Adrenal gland (tissue), 12 donors: ENCODE results near the gene NISCH. TPM values are rescaled to one million over a fixed set of nuclear protein-coding genes. Genes with fewer than 3 reads are reported as not detected.
A peak's percentile ranks its signal among the peaks of the same experiment; 100 is the strongest.

Experiments used
- DNase-seq, 7 donors: peaks; one replicate each; pipeline ENCODE4 v3.0.0-alpha.2; 2019 to 2020
- H3K27ac ChIP-seq, 5 donors: fragments of 200-600 bp; sonication (generic) in 4 of 5; 1 replicate in 3 of 5; 2 replicates in 2 of 5; pipeline versions ENCODE4 v1.5.1 to v1.8.0; 2016 to 2020; ENCODE audit warnings: mild to moderate bottlenecking in 1 of 5
- H3K27me3 ChIP-seq: fragments of 200-600 bp; 2 replicates; pipeline ENCODE4 v1.8.0; 2021
- H3K36me3 ChIP-seq, 2 donors: fragments of 200-600 bp; replicated peaks in 1 of 2; 1 replicate in 1 of 2; 2 replicates in 1 of 2; pipeline versions ENCODE4 v1.5.1 to v1.8.0; 2018 to 2022
- H3K4me1 ChIP-seq, 2 donors: fragments of 200-600 bp; replicated peaks in 1 of 2; 1 replicate in 1 of 2; 2 replicates in 1 of 2; pipeline versions ENCODE4 v1.5.1 to v1.8.0; 2018 to 2021
- H3K4me3 ChIP-seq, 4 donors: fragments of 200-600 bp; sonication (generic) in 3 of 4; one replicate each; pipeline ENCODE4 v1.5.1; 2016 to 2018
- H3K9me3 ChIP-seq, 3 donors: fragments of 200-600 bp; sonication (generic) in 1 of 3; replicated peaks in 1 of 3; 1 replicate in 2 of 3; 2 replicates in 1 of 3; pipeline versions ENCODE4 v1.5.1 to v1.8.0; 2016 to 2021
- CTCF ChIP-seq, 6 experiments: fragments of 450-650 bp in 4 of 6; fragments of 200-600 bp in 2 of 6; sonication (generic) in 1 of 6; IDR thresholded peaks; 1 replicate in 5 of 6; 2 replicates in 1 of 6; pipeline versions ENCODE4 v1.5.1 to v1.8.0; 2016 to 2021; ENCODE audit warnings: antibody characterized with exemption in 6 of 6, mild to moderate bottlenecking in 2 of 6, moderate library complexity in 1 of 6
- POLR2A ChIP-seq, 2 donors: fragments of 450-650 bp; IDR thresholded peaks; one replicate each; pipeline ENCODE4 v1.6.1; 2017; ENCODE audit warnings: antibody characterized with exemption in 2 of 2, mild to moderate bottlenecking in 2 of 2, moderate library complexity in 1 of 2
- WGBS, 4 donors: extraction: QIAGEN DNeasy Blood & Tissue Kit in 2 of 4; methylation state at CpG; one replicate each; pipeline versions ENCODE4 v1.1.5 to v1.1.7; 2013 to 2017; 5-methylcytosine and 5-hydroxymethylcytosine counted together
- intact Hi-C, 2 donors: fragments of 100-400 bp; cut with DNase I; formaldehyde crosslinking; loops; one replicate each; pipeline versions ENCODE4 v1.14.1 to v1.15.0; 2022 to 2023
- polyA plus RNA-seq, 3 donors: library from polyadenylated mRNA; stranded (reverse); fragments of 200-250 nt in 2 of 3; fragments of 350-450 nt in 1 of 3; fragmentation: Illumina TruSeq in 1 of 3; extraction: RNeasy Lipid Tissue Mini Kit (QIAGEN cat#74804) in 1 of 3; gene quantifications; one replicate each; pipeline ENCODE4 v1.2.3, GENCODE V29; 2013 to 2014
- total RNA-seq, 9 donors: library from RNA; depleted of rRNA in 4 of 9; stranded (reverse); fragments of >200 nt in 4 of 9; fragments of 120-200 nt in 1 of 9; fragmentation: NEBNext Ultra II Directional in 1 of 9; extraction: Animal tissue kit (Norgen Biotek cat#: 25700) in 1 of 9; gene quantifications; one replicate each; pipeline versions ENCODE4 v1.1.0 to v1.2.4, GENCODE V29; 2013 to 2023
- donor health status: healthy with polysubstance abuse.
- donor health status: Bipolar disorder and iron deficiency.
- donor health status: DM: yes; HTN: yes; CAD: no.
- donor health status: DM: no; HTN: no; CAD: no.
- donor health status: DM: no; HTN: no; CAD: no.
- donor health status: DM: yes; HTN: yes; CAD: no.

The NISCH gene
- total and polyA plus RNA-seq, 12 donors: 39.4 to 186 (median 100) TPM

- peak in 5 of 7 donors; percentile 38 to 82 (median 62) for DNase-seq
- peak overlapping the region in 2 of 5 donors; percentile 1 to 34 for H3K27ac ChIP-seq
- intact Hi-C loops: no loop called here
- no peaks in the 10 kb centered on the region for H3K27me3 ChIP-seq
- WGBS, 4 donors: 18 to 56% (median 53%) methylated on average over 2 to 4 of the region's 4 CpGs
- peaks cover 5 to 10% of the 10 kb centered on the region in 2 donors for H3K4me1 ChIP-seq
- no peak for TF ChIP-seq CTCF (IDR thresholded peaks at IDR 0.05)
- no peak for TF ChIP-seq POLR2A (IDR thresholded peaks at IDR 0.05)
- no peak overlapping the region for H3K4me3 ChIP-seq
- H3K9me3 ChIP-seq: no peaks in the 10 kb centered on the region
- no peaks in the 10 kb centered on the region for H3K36me3 ChIP-seq
Observed at GRCh38 chr3:52432691-52433141, 22.7 kb upstream of the NISCH start.

GRCh38 chr3:52433328-52433995 is 21.9 kb upstream of the NISCH start:
- peak overlapping the region in 1 of 5 donors; percentile 1 for H3K27ac ChIP-seq
- TF ChIP-seq POLR2A (IDR thresholded peaks at IDR 0.05): no peak
- no peak for TF ChIP-seq CTCF (IDR thresholded peaks at IDR 0.05)
- no peaks in the 10 kb centered on the region for H3K27me3 ChIP-seq
- peaks cover 5 to 10% of the 10 kb centered on the region in 2 donors for H3K4me1 ChIP-seq
- intact Hi-C loops: no loop called here
- no peaks in the 10 kb centered on the region for H3K36me3 ChIP-seq
- H3K9me3 ChIP-seq: no peaks in the 10 kb centered on the region
- 71 to 84% (median 83%) methylated on average over 8 to 10 of the region's 10 CpGs for WGBS, 4 donors
- DNase-seq: peak in 1 of 7 donors; percentile 5
- no peak overlapping the region for H3K4me3 ChIP-seq

- no peak for DNase-seq
- H3K27ac ChIP-seq: no peak overlapping the region
- WGBS, 4 donors: 90 to 92% (median 91%) methylated on average over 6 of the region's 6 CpGs
Observed at GRCh38 chr3:52433996-52434479, 21.4 kb upstream of the NISCH start.

More at GRCh38 chr3:52433996-52434479, 21.4 kb upstream of the NISCH start:
- intact Hi-C loops: no loop called here
- TF ChIP-seq CTCF (IDR thresholded peaks at IDR 0.05): no peak
- no peak for TF ChIP-seq POLR2A (IDR thresholded peaks at IDR 0.05)
- H3K36me3 ChIP-seq: no peaks in the 10 kb centered on the region
- H3K4me1 ChIP-seq: peaks cover 5 to 6% of the 10 kb centered on the region in 2 donors
- H3K27me3 ChIP-seq: no peaks in the 10 kb centered on the region
- no peak overlapping the region for H3K4me3 ChIP-seq
- H3K9me3 ChIP-seq: no peaks in the 10 kb centered on the region
